Hematopoietic multipotent progenitor cell treated with erythropoietin and hydrocortisone succinate and interleukin-3 and kit ligand, for 6 days (in vitro differentiated cells): Measurements from ENCODE around the gene TRIM49.
"Not testable (repeated sequence)": the region's sequence is repeated elsewhere in the genome, so short reads cannot be mapped to it uniquely, and the experiment has no call there.

ENCODE experiments used
- DNase-seq: peaks from one replicate; pipeline ENCODE4 v3.0.0-alpha.2; 2015

TRIM49 gene, protein sequence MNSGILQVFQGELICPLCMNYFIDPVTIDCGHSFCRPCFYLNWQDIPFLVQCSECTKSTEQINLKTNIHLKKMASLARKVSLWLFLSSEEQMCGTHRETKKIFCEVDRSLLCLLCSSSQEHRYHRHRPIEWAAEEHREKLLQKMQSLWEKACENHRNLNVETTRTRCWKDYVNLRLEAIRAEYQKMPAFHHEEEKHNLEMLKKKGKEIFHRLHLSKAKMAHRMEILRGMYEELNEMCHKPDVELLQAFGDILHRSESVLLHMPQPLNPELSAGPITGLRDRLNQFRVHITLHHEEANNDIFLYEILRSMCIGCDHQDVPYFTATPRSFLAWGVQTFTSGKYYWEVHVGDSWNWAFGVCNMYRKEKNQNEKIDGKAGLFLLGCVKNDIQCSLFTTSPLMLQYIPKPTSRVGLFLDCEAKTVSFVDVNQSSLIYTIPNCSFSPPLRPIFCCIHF

DNA sequence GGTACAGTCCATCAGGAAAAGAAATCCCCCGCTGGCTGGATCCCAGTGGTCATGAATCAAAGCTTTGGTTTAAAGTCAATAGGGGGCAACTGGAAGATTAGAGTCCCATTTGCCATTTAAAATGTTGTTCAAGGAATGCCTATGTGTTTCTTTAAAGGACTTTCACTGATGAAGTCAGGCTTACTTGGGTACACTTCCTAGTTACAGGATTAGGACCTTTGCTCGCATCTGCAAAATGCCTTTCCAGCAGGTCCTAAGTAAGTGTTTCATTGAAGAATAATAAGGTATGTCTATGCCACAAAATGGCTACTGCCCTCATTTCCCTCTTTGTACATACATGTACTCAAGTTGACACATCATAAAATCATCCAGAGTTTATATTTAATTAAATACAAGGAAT lies at the start of gene TRIM49:
Gene TRIM49 (minus strand): TSS at position 101 of the 400 bp plus-strand sequence. CDS start 4,106 bp downstream, outside the sequence.
- not testable (repeated sequence) for DNase-seq

DNA sequence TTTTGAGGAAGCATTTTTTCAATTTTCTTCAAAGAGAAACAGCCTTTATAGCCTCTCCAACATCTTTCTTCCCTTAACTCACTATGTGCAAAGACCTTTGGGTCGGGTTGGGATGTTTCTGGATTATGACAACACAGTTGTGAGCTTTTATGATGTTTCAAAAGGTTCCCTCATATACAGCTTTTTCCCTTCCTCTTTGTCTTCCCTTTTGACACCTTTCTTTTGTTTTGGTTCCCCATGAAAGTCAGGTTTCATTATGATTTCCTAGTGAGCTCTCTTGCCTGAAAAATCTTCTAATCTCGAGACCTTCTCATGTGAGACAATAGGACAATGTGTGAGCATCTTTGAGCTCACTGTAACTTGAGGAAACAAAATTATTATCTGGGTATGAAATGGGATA lies 18.3 kb upstream of the TRIM49 start:
- DNase-seq, result not testable (repeated sequence)

DNA sequence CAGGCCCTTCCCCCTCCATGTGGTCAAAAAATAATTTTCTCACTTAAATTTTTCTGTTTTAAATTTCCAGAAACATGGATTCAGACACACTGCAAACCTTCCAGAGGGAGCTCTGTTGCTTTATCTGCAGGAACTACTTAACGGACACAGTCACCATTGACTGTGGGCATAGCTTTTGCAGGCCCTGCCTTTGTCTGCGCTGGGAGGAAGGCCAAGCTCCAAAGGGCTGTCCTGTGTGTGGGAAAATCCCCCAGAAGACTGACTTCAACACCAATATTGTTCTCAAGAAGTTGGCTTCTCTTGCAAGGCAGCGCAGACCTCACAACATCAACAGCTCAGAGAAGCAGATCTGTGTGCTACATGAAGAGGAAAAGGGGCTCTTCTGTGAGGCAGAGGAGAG lies 11.6 kb upstream of the TRIM49 start:
- DNase-seq, result not testable (repeated sequence)

DNA sequence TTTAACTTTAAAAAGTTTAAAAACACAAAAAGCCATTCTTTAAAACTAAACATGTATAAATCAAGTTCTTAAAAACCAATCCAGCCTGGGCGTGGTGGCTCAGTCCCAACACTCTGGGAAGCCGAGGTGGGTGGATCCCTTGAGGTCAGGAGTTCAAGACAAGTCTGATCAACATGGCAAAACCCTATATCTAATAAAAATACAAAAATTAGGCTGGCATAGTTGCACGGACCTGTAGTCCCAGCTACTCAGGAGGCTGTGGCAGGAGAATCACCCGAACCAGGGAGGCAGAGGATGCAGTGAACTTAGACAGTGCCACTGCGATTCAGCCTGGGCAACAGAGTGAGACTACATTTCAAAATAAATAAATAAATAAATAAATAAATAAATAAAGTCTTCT lies 5.2 kb upstream of the TRIM49 start:
- not testable (repeated sequence) for DNase-seq

DNA sequence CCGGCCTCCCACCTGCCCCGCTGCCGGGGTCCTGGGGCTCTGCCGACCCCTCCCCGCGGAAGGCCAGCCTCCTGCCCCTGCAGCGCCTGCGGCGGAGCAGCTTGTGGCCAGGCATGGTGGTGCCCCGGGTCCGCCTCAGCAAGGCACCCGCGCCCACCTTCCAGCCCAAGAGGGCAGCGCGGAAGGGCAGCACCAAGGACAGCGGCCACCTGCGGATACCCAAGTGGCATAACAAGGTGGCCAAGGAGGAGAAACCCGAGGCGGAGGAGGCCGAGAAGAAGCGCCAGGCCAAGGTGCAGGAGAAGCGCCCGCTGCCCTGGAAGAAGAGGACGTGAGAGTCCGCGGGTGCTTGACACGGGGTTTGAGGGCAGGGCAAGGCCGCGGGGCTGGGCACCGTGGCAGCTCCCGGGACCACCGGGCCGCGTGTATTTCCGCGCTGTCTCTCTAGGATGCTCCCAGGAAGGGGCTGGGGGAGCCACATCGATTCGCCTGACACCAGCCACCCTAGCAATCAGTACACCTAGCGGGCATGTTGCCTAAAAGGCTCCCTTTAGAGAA lies 20.8 kb downstream of the TRIM49 start:
- DNase-seq, result not testable (repeated sequence)

DNA sequence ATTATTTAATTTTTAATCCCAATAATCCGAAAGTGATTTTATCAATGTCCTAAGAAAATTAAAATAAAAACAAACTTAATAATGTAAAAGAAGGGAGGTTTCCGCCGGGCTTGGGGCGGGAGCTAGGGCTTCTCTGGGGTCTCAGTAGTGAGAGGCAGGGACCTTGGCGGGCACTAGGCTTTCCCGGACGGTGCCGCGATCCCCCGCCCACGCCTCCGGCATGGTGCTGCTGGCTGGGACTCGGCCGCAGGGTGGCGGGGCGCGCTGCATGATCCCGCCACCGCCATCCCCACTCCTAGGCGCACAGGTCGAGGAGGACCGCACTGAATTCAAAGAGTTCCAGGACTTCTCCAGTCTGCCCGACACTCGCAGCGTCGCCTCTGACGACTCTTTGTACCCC lies 22.6 kb downstream of the TRIM49 start:
- DNase-seq, result not testable (repeated sequence)

DNA sequence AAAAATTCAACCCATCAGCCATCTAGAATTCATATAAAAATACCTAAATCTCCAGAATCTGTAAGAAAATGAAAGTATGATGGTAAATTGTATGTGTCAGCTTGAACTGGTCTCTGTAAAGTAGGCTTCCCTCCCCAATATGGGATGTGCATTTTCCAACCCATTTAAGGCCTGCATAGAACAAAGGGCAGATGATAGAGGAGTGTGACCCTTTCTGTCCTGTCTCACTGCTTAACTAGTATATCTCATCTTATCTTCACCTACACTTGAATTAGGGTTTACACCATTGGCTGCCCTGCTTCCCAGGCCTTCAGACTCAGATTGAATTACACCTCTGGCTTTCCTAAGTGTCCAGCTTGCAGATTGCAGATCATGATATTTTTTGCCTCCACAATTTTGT lies 57.6 kb downstream of the TRIM49 start:
- not testable (repeated sequence) for DNase-seq
